Measurements from ENCODE around the gene GRM2. TPM values are rescaled to one million over a fixed set of nuclear protein-coding genes. Genes with fewer than 3 reads are reported as not detected.

GRM2 gene
- total RNA-seq, 2 donors from 2014 or later: 3.9 to 7.4 TPM

DNA sequence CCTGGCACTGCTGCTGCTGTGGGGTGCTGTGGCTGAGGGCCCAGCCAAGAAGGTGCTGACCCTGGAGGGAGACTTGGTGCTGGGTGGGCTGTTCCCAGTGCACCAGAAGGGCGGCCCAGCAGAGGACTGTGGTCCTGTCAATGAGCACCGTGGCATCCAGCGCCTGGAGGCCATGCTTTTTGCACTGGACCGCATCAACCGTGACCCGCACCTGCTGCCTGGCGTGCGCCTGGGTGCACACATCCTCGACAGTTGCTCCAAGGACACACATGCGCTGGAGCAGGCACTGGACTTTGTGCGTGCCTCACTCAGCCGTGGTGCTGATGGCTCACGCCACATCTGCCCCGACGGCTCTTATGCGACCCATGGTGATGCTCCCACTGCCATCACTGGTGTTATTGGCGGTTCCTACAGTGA is 2.1 kb downstream of the GRM2 start:
- no peak overlapping the region for H3K27ac Mint-ChIP-seq
- DNase-seq: peak; percentile 44
- TF ChIP-seq, protein P1, sequence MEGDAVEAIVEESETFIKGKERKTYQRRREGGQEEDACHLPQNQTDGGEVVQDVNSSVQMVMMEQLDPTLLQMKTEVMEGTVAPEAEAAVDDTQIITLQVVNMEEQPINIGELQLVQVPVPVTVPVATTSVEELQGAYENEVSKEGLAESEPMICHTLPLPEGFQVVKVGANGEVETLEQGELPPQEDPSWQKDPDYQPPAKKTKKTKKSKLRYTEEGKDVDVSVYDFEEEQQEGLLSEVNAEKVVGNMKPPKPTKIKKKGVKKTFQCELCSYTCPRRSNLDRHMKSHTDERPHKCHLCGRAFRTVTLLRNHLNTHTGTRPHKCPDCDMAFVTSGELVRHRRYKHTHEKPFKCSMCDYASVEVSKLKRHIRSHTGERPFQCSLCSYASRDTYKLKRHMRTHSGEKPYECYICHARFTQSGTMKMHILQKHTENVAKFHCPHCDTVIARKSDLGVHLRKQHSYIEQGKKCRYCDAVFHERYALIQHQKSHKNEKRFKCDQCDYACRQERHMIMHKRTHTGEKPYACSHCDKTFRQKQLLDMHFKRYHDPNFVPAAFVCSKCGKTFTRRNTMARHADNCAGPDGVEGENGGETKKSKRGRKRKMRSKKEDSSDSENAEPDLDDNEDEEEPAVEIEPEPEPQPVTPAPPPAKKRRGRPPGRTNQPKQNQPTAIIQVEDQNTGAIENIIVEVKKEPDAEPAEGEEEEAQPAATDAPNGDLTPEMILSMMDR (conservative IDR thresholded peaks at IDR 0.05): no peak
- no peaks in the 10 kb centered on the region for H3K9me3 Mint-ChIP-seq
- peaks cover 8% of the 10 kb centered on the region for H3K4me1 Mint-ChIP-seq
- Histone ChIP-seq H3K36me3 (ENCODE audit: control insufficient read depth, insufficient read depth, low read length) (peaks cover 14% of the 10 kb centered on the region), H3K27me3 (ENCODE audit: control insufficient read depth, insufficient read depth, low read length, poor library complexity, severe bottlenecking) (peaks cover 21% of the 10 kb centered on the region), H3K27ac (ENCODE audit: low read depth, low read length) (no peak overlapping the region), H3K4me1 (ENCODE audit: control insufficient read depth, insufficient read depth, low read length) (peaks cover 7% of the 10 kb centered on the region), H3K9me3 (ENCODE audit: control insufficient read depth, low read length) (no peaks in the 10 kb centered on the region), H3K4me3 (ENCODE audit: low read length) (no peak overlapping the region), H3K9ac (ENCODE audit: extremely low read depth, low read length, poor library complexity, severe bottlenecking) (no peak overlapping the region)
- H3K36me3 Mint-ChIP-seq (ENCODE audit: low read depth): peaks cover 16% of the 10 kb centered on the region
- H3K27me3 Mint-ChIP-seq (ENCODE audit: insufficient read depth): peaks cover 28% of the 10 kb centered on the region
- WGBS, 2 experiments (ENCODE audit: insufficient coverage in 1 of 2, insufficient read length in 1 of 2): 93% methylated on average over 17 of the region's 17 CpGs
- no peak overlapping the region for H3K4me3 Mint-ChIP-seq

DNA sequence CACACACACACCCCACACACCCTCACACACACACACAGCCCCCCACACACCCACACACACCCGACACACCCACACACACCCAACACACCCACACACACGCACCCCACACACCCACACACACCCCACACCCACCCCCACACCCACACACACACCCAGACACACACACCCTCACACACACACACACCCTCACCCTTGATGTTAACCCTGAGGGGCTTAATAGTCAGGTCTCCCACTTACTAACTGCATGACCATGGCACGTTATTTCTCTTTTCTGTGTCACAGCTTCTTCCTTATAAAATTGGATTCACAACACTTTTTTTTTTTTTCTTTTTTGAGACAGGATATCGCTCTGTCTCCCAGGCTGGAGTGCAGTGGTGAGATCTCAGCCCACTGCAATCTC is 2.8 kb downstream of the GRM2 start:
- WGBS, 2 experiments (ENCODE audit: insufficient coverage in 1 of 2, insufficient read length in 1 of 2): 89 to 100% methylated on average over 1 to 4 of the region's 4 CpGs
- H3K9me3 Mint-ChIP-seq: no peaks in the 10 kb centered on the region
- Histone ChIP-seq H3K27ac (ENCODE audit: low read depth, low read length) (no peak overlapping the region), H3K9ac (ENCODE audit: extremely low read depth, low read length, poor library complexity, severe bottlenecking) (no peak overlapping the region), H3K4me1 (ENCODE audit: control insufficient read depth, insufficient read depth, low read length) (peaks cover 6% of the 10 kb centered on the region), H3K9me3 (ENCODE audit: control insufficient read depth, low read length) (no peaks in the 10 kb centered on the region), H3K4me3 (ENCODE audit: low read length) (no peak overlapping the region), H3K27me3 (ENCODE audit: control insufficient read depth, insufficient read depth, low read length, poor library complexity, severe bottlenecking) (peaks cover 21% of the 10 kb centered on the region), H3K36me3 (ENCODE audit: control insufficient read depth, insufficient read depth, low read length) (peaks cover 15% of the 10 kb centered on the region)
- no peak overlapping the region for H3K4me3 Mint-ChIP-seq
- peaks cover 16% of the 10 kb centered on the region for H3K36me3 Mint-ChIP-seq (ENCODE audit: low read depth)
- peaks cover 8% of the 10 kb centered on the region for H3K4me1 Mint-ChIP-seq
- TF ChIP-seq, protein P1 (conservative IDR thresholded peaks at IDR 0.05): no peak
- no peak for DNase-seq
- H3K27ac Mint-ChIP-seq: no peak overlapping the region
- H3K27me3 Mint-ChIP-seq (ENCODE audit: insufficient read depth): peaks cover 28% of the 10 kb centered on the region

DNA sequence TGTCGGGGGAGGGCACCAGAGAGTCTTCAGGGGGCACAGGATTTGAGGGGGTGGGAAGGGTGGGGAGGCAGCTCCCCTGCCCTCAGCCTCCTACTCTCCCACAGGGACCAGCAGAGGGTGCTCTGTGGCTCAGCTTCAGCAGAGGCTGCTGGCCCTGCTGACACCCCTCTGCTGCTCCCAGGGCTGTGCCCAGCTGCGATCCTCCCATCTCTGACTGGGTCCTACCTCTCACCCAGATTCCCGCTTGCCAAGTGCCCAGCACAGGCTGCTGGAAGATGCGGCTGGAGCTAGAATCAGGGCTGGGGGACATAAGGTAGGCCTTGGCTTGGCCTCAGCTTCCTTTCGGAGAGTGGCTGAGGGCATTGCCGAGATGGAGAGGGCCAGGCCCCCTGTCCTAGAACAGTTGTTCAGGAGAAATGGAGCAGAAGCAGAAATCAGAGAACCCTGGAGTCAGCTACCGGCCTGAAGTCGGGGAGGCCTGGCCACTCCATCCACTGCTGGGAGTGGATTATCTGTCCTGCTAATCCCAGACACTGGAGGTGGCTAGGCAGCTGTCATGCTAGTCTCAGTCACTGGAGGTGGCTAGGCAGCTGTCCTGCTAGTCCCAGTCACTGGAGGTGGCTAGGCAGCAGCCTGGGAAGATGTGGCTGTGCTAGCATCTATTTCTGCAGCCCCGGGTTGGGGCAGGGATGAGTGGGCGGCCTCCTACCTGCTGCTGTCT is 3.9 kb downstream of the GRM2 start:
- H3K4me1 ChIP-seq (ENCODE audit: control insufficient read depth, insufficient read depth, low read length): peaks cover 6% of the 10 kb centered on the region
- H3K27ac ChIP-seq (ENCODE audit: low read depth, low read length): no peak overlapping the region
- DNase-seq: peak; percentile 83
- H3K4me3 ChIP-seq (ENCODE audit: low read length): no peak overlapping the region
- Mint-ChIP-seq H3K4me1 (peaks cover 8% of the 10 kb centered on the region), H3K9me3 (no peaks in the 10 kb centered on the region), H3K27ac (no peak overlapping the region), H3K4me3 (no peak overlapping the region), H3K36me3 (ENCODE audit: low read depth) (peaks cover 17% of the 10 kb centered on the region), H3K27me3 (ENCODE audit: insufficient read depth) (peaks cover 25% of the 10 kb centered on the region)
- 87 to 90% methylated on average over 6 to 10 of the region's 10 CpGs for WGBS, 2 experiments (ENCODE audit: insufficient coverage in 1 of 2, insufficient read length in 1 of 2)
- H3K27me3 ChIP-seq (ENCODE audit: control insufficient read depth, insufficient read depth, low read length, poor library complexity, severe bottlenecking): peaks cover 21% of the 10 kb centered on the region
- no peaks in the 10 kb centered on the region for H3K9me3 ChIP-seq (ENCODE audit: control insufficient read depth, low read length)
- peaks cover 15% of the 10 kb centered on the region for H3K36me3 ChIP-seq (ENCODE audit: control insufficient read depth, insufficient read depth, low read length)
- TF ChIP-seq, protein P1 (conservative IDR thresholded peaks at IDR 0.05): peak; percentile 77
- H3K9ac ChIP-seq (ENCODE audit: extremely low read depth, low read length, poor library complexity, severe bottlenecking): no peak overlapping the region

All from endodermal cell (in vitro differentiated cells).